HEK293T (cell line): ENCODE measurements around the gene POU6F2.

Source experiments
- CTCF ChIA-PET: fragments of 350-600 bp; formaldehyde crosslinking; extraction: SDS; loops from one replicate; lab custom pipeline; 2021; ENCODE audit warnings: antibody characterized with exemption, inconsistent platforms; lab: Yijun Ruan, JAX
- POLR2A ChIA-PET: fragments of 350-600 bp; formaldehyde crosslinking; extraction: SDS; loops from one replicate; lab custom pipeline; 2020; ENCODE audit warnings: antibody characterized with exemption, inconsistent platforms; lab: Yijun Ruan, JAX
- DNase-seq: peaks from one replicate; pipeline ENCODE4 v3.0.0; 2012; ENCODE audit warnings: mixed read lengths; ENCODE audit errors: extremely low spot score
- ARNT ChIP-seq: fragments of 450-650 bp; IDR thresholded peaks from 2 replicates; pipeline ENCODE4 v1.6.1; 2017; ENCODE audit warnings: mild to moderate bottlenecking
- BHLHE40 ChIP-seq: fragments of 450-650 bp; IDR thresholded peaks from 2 replicates; pipeline ENCODE4 v1.6.1; 2016; ENCODE audit warnings: mild to moderate bottlenecking, moderate library complexity, borderline replicate concordance
- CTBP1 ChIP-seq: fragments of 450-650 bp; IDR thresholded peaks from 2 replicates; pipeline ENCODE4 v1.6.1; 2016; ENCODE audit warnings: borderline replicate concordance
- ELF4 ChIP-seq: fragments of 450-650 bp; IDR thresholded peaks from 2 replicates; pipeline ENCODE4 v1.6.1; 2017; ENCODE audit warnings: antibody characterized with exemption
- FOXA1 ChIP-seq: fragments of 450-650 bp; IDR thresholded peaks from 2 replicates; pipeline ENCODE4 v1.6.1; 2016; ENCODE audit warnings: mild to moderate bottlenecking
- FOXK2 ChIP-seq: fragments of 450-650 bp; IDR thresholded peaks from 2 replicates; pipeline ENCODE4 v1.6.1; 2016; ENCODE audit warnings: mild to moderate bottlenecking
- FOXM1 ChIP-seq: fragments of 450-650 bp; IDR thresholded peaks from 2 replicates; pipeline ENCODE4 v1.6.1; 2017; ENCODE audit warnings: mild to moderate bottlenecking, borderline replicate concordance
- HDGF ChIP-seq: fragments of 450-650 bp; IDR thresholded peaks from 2 replicates; pipeline ENCODE4 v1.6.1; 2017; ENCODE audit warnings: antibody characterized with exemption, borderline replicate concordance
- L3MBTL2 ChIP-seq: fragments of 450-650 bp; conservative IDR thresholded peaks from 2 replicates; pipeline ENCODE4 v1.6.1; 2016; ENCODE audit warnings: mild to moderate bottlenecking
- LEF1 ChIP-seq: fragments of 450-650 bp; IDR thresholded peaks from 2 replicates; pipeline ENCODE4 v1.6.1; 2017; ENCODE audit warnings: mild to moderate bottlenecking, borderline replicate concordance
- NFRKB ChIP-seq: fragments of 450-650 bp; IDR thresholded peaks from 2 replicates; pipeline ENCODE4 v1.6.1; 2016; ENCODE audit warnings: mild to moderate bottlenecking, moderate library complexity
- PKNOX1 ChIP-seq: fragments of 450-650 bp; IDR thresholded peaks from 2 replicates; pipeline ENCODE4 v1.6.1; 2016
- SP1 ChIP-seq: fragments of 450-650 bp; IDR thresholded peaks from 2 replicates; pipeline ENCODE4 v1.6.1; 2017
- SUZ12 ChIP-seq: fragments of 450-650 bp; IDR thresholded peaks from 2 replicates; pipeline ENCODE4 v1.6.1; 2016; ENCODE audit warnings: mild to moderate bottlenecking
- TARDBP ChIP-seq: fragments of 450-650 bp; IDR thresholded peaks from 2 replicates; pipeline ENCODE4 v1.6.1; 2016
- ZNF384 ChIP-seq: fragments of 450-650 bp; IDR thresholded peaks from 2 replicates; pipeline ENCODE4 v1.6.1; 2016

The POU6F2 gene

DNA sequence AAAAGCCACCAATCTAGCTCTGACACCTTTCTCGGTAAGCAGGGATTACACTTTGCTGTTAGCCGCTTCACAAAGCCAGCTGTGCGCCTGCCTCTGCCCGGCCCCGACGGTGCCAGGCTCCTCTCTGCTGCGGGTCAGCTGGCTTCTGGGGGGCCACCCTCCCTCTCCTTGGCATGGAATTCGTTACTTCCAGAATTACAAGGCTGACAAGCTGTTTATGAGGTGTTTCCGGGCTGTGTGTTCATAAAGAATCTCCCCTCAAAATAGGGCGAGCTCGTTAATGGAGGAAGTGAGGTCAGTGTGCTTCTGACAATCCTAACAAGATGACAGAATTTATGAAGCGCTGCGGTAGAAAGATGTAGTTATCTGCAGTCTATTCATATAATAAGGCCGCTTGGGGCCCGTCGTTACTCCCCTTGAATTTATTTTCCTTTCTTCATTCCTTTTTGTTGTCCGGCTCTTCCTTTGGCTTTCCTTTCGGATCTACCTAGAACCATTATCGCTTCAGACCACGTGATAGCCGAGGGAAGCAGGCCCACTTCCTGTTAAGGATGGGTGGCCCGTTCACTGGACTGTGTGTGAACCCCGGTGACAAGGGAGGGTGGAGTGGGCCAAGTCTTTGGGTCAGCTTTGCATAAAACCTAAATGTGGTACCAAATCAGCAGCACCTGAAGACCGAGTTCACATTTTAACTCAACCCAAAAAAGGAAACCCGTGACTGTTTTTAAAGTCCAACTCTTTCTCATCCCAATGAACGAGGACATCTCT, 315.5 kb downstream of the POU6F2 start:
- ChIA-PET POLR2A (no interaction called here), CTCF (no interaction called here)
- DNase-seq, result no peak
- TF ChIP-seq ELF4, result no peak

DNA sequence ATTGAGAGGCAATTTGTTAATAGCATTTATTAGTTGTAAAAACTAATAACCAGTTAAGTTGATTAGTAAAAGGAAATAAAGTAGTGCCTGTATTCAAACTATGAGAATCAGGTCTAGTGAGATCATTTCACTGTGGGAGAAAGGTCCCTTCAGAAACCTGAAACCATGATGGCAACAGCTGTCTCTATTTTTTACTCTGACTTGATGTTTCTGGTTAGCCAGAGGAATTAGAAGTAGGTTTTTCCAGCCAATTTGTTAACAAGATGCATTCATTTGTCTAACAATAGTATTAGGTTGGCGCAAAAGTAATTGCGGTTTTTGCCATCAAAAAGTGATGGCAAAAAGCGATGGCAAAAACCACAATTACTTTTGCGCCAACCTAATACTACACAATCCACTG, 316.3 kb downstream of the POU6F2 start:
- DNase-seq, result no peak
- POLR2A ChIA-PET, result no interaction called here
- TF ChIP-seq PKNOX1, result no peak
- no peak for TF ChIP-seq FOXK2
- no peak for TF ChIP-seq NFRKB
- no peak for TF ChIP-seq FOXA1
- TF ChIP-seq ZNF384, result no peak
- no peak for TF ChIP-seq FOXM1
- no peak for TF ChIP-seq ELF4
- TF ChIP-seq CTBP1, result no peak
- TF ChIP-seq L3MBTL2, result no peak
- no peak for TF ChIP-seq SUZ12
- TF ChIP-seq HDGF, result no peak
- no peak for TF ChIP-seq TARDBP
- CTCF ChIA-PET, result no interaction called here

- ChIA-PET POLR2A (no interaction called here), CTCF (no interaction called here)
- DNase-seq, result no peak
- TF ChIP-seq ELF4 (no peak), FOXK2 (no peak), PKNOX1 (no peak), CTBP1 (no peak), TARDBP (no peak), L3MBTL2 (no peak), SP1 (no peak), ZNF384 (no peak), LEF1 (no peak), ARNT (no peak), FOXM1 (no peak), SUZ12 (no peak), NFRKB (no peak)
These were observed 318.1 kb downstream of the POU6F2 start for GRCh38 chr7:39295796-39296195.

DNA sequence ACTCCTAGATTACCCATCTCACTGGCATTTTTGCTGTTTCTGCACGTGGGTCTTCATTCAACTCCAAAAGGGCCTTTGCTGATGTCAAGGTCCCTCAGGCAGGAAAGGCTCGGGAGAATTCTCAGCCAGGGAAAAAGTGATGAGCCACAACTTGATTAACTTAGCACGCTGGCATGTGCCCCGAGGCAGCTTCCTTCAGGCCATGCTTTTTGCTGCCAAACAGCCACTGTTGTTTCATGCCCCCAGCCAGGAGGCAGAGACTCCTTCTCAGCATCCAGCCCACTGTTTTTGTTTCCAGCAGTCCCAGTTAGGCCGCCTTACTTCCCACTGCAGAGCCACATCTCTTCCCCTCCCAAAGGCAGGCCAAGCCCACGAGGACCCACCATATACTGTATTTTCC, 322.0 kb downstream of the POU6F2 start:
- TF ChIP-seq CTBP1 (no peak), ZNF384 (no peak), TARDBP (no peak), SP1 (no peak), BHLHE40 (no peak), ARNT (no peak), FOXK2 (no peak), PKNOX1 (no peak), ELF4 (no peak), HDGF (no peak)
- POLR2A ChIA-PET, result no interaction called here
- no peak for DNase-seq
- CTCF ChIA-PET, result no interaction called here

DNA sequence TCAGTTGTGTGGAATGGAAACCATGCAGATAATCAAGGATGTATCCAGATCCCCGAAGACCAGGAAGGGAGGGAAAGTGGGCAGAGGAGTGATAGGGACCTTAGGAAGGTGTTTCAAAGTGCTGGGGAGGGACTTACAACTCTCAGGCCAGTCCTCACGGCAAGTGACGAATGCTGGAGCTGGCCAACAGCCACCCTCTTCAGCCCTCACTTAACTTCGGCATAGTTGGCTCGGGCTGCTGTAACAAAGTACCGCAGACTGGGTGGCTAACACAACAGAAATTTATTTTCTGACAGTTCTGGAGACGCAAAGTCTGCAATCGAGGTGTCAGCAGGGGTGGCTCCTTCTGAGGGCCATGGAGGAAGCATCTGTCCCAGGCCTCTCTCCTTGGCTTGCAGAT, 322.6 kb downstream of the POU6F2 start:
- POLR2A ChIA-PET, result no interaction called here
- CTCF ChIA-PET, result no interaction called here
- TF ChIP-seq FOXK2 (no peak), SUZ12 (no peak), BHLHE40 (no peak), ARNT (no peak), LEF1 (no peak), SP1 (no peak), PKNOX1 (no peak), NFRKB (no peak), ELF4 (no peak), HDGF (no peak), FOXM1 (no peak), CTBP1 (no peak), L3MBTL2 (no peak), TARDBP (no peak), ZNF384 (no peak)

DNA sequence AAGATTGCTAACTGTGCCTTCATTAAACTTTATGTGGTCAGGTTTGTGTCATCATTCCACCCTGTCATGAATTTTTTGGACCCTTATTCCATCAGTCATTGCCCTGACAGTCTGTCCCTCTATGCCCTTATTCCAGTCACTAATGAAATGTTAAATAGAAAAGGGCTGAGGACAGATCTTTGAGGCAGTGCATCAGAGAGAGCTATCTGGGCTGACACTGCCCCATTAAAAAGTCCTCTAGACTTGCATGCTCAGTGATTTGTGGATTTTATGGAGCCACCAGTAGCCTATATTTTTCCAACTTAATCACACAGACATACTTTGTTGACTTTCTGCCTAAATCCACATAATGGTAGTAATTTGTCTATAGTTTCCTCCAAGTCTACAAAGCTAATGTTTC, 323.8 kb downstream of the POU6F2 start:
- TF ChIP-seq SUZ12 (no peak), ARNT (no peak), PKNOX1 (peak; percentile 25; the same call in 1 of the 2 replicates), NFRKB (no peak)
- CTCF ChIA-PET, result no interaction called here

More for the DNA sequence above, 322.6 kb downstream of the POU6F2 start:
- DNase-seq, result no peak

More for the DNA sequence above, 323.8 kb downstream of the POU6F2 start:
- DNase-seq, result no peak
- POLR2A ChIA-PET, result no interaction called here
